Colonic mucosa (tissue), 4 donors: ENCODE data around the gene PLCXD3. TPM values are rescaled to one million over a fixed set of nuclear protein-coding genes. Genes with fewer than 3 reads are reported as not detected.
A peak's percentile ranks its signal among the peaks of the same experiment; 100 is the strongest.

ENCODE experiments used
- DNase-seq: peaks from one replicate; pipeline ENCODE4 v3.0.0-alpha.2; 2020
- H3K27ac ChIP-seq: fragments of 200-600 bp; one replicate; pipeline ENCODE4 v1.8.0; 2021
- H3K27me3 ChIP-seq: fragments of 200-600 bp; one replicate; pipeline ENCODE4 v1.8.0; 2021
- H3K36me3 ChIP-seq: fragments of 200-600 bp; one replicate; pipeline ENCODE4 v1.8.0; 2021
- H3K4me1 ChIP-seq: fragments of 200-600 bp; one replicate; pipeline ENCODE4 v1.8.0; 2021; ENCODE audit warnings: mild to moderate bottlenecking
- H3K4me3 ChIP-seq: fragments of 200-600 bp; one replicate; pipeline ENCODE4 v1.8.0; 2021
- H3K9ac ChIP-seq, 2 donors: one replicate each; pipeline ENCODE4 v1.7.0; 2013; ENCODE audit warnings: control low read depth in 2 of 2, low read depth in 2 of 2, low read length in 2 of 2
- H3K9me3 ChIP-seq: fragments of 200-600 bp; one replicate; pipeline ENCODE4 v1.8.0; 2021
- CTCF ChIP-seq: fragments of 200-600 bp; IDR thresholded peaks from one replicate; pipeline ENCODE4 v1.8.0; 2022; ENCODE audit warnings: antibody characterized with exemption, mild to moderate bottlenecking
- intact Hi-C: fragments of 100-400 bp; cut with DNase I; formaldehyde crosslinking; loops from one replicate; pipeline ENCODE4 v1.14.1; 2022
- total RNA-seq, 2 donors: library from RNA; stranded (reverse); fragmentation: NEBNext Ultra II Directional in 1 of 2; extraction: Animal tissue kit (Norgen Biotek cat#: 25700) in 1 of 2; gene quantifications; one replicate each; pipeline ENCODE4 v1.2.1, GENCODE V29; 2021
- donor health status: healthy.
- donor health status: DM: no; HTN: no; CAD: no.
- donor health status: DM: no; HTN: no; CAD: no.

PLCXD3 gene
- total RNA-seq, 2 donors from 2014 or later: 0.47 to 0.80 TPM

- intact Hi-C loops: no loop called here
- no peaks in the 10 kb centered on the region for H3K9me3 ChIP-seq
- peaks cover 6% of the 10 kb centered on the region for H3K27me3 ChIP-seq
- peak overlapping the region; percentile 25 for H3K4me3 ChIP-seq
- no peaks in the 10 kb centered on the region for H3K4me1 ChIP-seq
- no peak for TF ChIP-seq CTCF
- no peak for DNase-seq
- no peak overlapping the region for H3K9ac ChIP-seq
- H3K27ac ChIP-seq: no peak overlapping the region
- H3K36me3 ChIP-seq: no peaks in the 10 kb centered on the region
Measured at GRCh38 chr5:41509399-41510175, 814 bp downstream of the PLCXD3 start.

- Histone ChIP-seq H3K27ac (no peak overlapping the region), H3K4me1 (no peaks in the 10 kb centered on the region), H3K9me3 (no peaks in the 10 kb centered on the region), H3K4me3 (no peak overlapping the region), H3K36me3 (no peaks in the 10 kb centered on the region), H3K9ac (no peak overlapping the region), H3K27me3 (peaks cover 6% of the 10 kb centered on the region)
- DNase-seq: no peak
- intact Hi-C loops: no loop called here
- TF ChIP-seq CTCF: no peak
Measured at GRCh38 chr5:41508696-41509398, 1.6 kb downstream of the PLCXD3 start.

- Histone ChIP-seq H3K27me3 (peaks cover 6% of the 10 kb centered on the region), H3K27ac (no peak overlapping the region), H3K9ac (no peak overlapping the region), H3K36me3 (no peaks in the 10 kb centered on the region), H3K9me3 (no peaks in the 10 kb centered on the region), H3K4me1 (no peaks in the 10 kb centered on the region), H3K4me3 (no peak overlapping the region)
- TF ChIP-seq CTCF: no peak
- no peak for DNase-seq
- intact Hi-C loops: no loop called here
Measured at GRCh38 chr5:41508186-41508585, 2.2 kb downstream of the PLCXD3 start.

GRCh38 chr5:41507501-41507900 is 2.9 kb downstream of the PLCXD3 start:
- TF ChIP-seq CTCF: no peak
- DNase-seq: no peak
- intact Hi-C loops: no loop called here
- H3K4me1 ChIP-seq: no peaks in the 10 kb centered on the region
- H3K27me3 ChIP-seq: peaks cover 6% of the 10 kb centered on the region
- no peak overlapping the region for H3K9ac ChIP-seq
- H3K36me3 ChIP-seq: no peaks in the 10 kb centered on the region
- no peaks in the 10 kb centered on the region for H3K9me3 ChIP-seq
- H3K27ac ChIP-seq: no peak overlapping the region
- no peak overlapping the region for H3K4me3 ChIP-seq

- no peaks in the 10 kb centered on the region for H3K36me3 ChIP-seq
- H3K9me3 ChIP-seq: no peaks in the 10 kb centered on the region
Measured at GRCh38 chr5:41503860-41504259, 6.5 kb downstream of the PLCXD3 start.

More at GRCh38 chr5:41503860-41504259, 6.5 kb downstream of the PLCXD3 start:
- no peak for TF ChIP-seq CTCF
- intact Hi-C loops: no loop called here
- Histone ChIP-seq H3K27ac (no peak overlapping the region), H3K9ac (no peak overlapping the region), H3K4me3 (no peak overlapping the region), H3K27me3 (no peaks in the 10 kb centered on the region), H3K4me1 (no peaks in the 10 kb centered on the region)
- DNase-seq: no peak
